ENCODE results near the gene ATP6V1G1. TPM values are rescaled to one million over a fixed set of nuclear protein-coding genes. Genes with fewer than 3 reads are reported as not detected.

Gene ATP6V1G1
- total RNA-seq, 1 experiment from 2014 or later, result 87.1 TPM

- intact Hi-C loops (cut with micrococcal nuclease), result no loop called here
- TF ChIP-seq, protein P1, sequence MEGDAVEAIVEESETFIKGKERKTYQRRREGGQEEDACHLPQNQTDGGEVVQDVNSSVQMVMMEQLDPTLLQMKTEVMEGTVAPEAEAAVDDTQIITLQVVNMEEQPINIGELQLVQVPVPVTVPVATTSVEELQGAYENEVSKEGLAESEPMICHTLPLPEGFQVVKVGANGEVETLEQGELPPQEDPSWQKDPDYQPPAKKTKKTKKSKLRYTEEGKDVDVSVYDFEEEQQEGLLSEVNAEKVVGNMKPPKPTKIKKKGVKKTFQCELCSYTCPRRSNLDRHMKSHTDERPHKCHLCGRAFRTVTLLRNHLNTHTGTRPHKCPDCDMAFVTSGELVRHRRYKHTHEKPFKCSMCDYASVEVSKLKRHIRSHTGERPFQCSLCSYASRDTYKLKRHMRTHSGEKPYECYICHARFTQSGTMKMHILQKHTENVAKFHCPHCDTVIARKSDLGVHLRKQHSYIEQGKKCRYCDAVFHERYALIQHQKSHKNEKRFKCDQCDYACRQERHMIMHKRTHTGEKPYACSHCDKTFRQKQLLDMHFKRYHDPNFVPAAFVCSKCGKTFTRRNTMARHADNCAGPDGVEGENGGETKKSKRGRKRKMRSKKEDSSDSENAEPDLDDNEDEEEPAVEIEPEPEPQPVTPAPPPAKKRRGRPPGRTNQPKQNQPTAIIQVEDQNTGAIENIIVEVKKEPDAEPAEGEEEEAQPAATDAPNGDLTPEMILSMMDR (IDR thresholded peaks at IDR 0.05; ENCODE audit: unreplicated experiment), result no peak
- Mint-ChIP-seq H3K27me3 (ENCODE audit: insufficient read depth, unreplicated experiment) (no peaks in the 10 kb centered on the region), H3K27ac (ENCODE audit: low read depth, unreplicated experiment) (no peak overlapping the region), H3K4me1 (ENCODE audit: insufficient read depth, unreplicated experiment) (no peaks in the 10 kb centered on the region), H3K9me3 (ENCODE audit: unreplicated experiment) (no peaks in the 10 kb centered on the region), H3K4me3 (ENCODE audit: unreplicated experiment) (no peak overlapping the region), H3K36me3 (ENCODE audit: insufficient read depth, unreplicated experiment) (peaks cover 12% of the 10 kb centered on the region)
- CTCF ChIA-PET, result interaction anchor here (0.7 to 1.5 kb wide), 3 partner anchors 25 to 207 kb away, joined by 3 to 4 read pairs (median 4); no protein-coding TSS in a partner anchor
- DNase-seq (ENCODE audit: unreplicated experiment), result no peak
- no TSS peak for BruUV-seq (replicated peaks)
- POLR2A ChIA-PET, result no interaction called here
These were observed 40.0 kb downstream of the ATP6V1G1 start for GRCh38 chr9:114627553-114627952.

DNA sequence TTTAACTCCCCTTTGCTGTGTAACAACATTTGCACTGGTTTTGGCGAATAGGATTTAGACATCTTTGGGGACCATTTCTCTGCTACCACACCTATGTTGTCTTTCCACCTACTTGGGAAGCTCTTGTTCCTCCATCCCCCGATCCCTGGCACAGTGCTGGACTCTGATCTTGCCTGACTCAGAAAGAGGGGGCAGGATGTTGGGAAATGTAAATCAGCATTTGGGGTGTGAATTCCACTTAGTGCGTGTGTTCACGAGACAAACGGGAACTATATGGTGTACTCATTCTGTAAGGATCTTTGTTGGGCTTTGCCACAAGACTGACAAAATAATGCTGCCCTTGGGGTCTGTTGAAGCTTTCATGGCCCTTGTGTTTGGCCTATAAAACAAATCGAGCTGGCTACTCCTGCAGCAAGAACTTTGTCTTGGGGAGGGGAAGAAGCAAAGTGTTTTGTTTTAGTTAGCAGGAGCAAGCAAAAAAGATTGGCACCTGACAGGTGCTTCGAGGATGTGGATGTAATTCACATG, 42.1 kb downstream of the ATP6V1G1 start:
- no peak for DNase-seq (ENCODE audit: unreplicated experiment)
- TF ChIP-seq, protein P1 (IDR thresholded peaks at IDR 0.05; ENCODE audit: unreplicated experiment), result no peak
- Mint-ChIP-seq H3K4me1 (ENCODE audit: insufficient read depth, unreplicated experiment) (no peaks in the 10 kb centered on the region), H3K36me3 (ENCODE audit: insufficient read depth, unreplicated experiment) (peaks cover 7% of the 10 kb centered on the region), H3K27ac (ENCODE audit: low read depth, unreplicated experiment) (no peak overlapping the region), H3K9me3 (ENCODE audit: unreplicated experiment) (no peaks in the 10 kb centered on the region), H3K4me3 (ENCODE audit: unreplicated experiment) (no peak overlapping the region), H3K27me3 (ENCODE audit: insufficient read depth, unreplicated experiment) (no peaks in the 10 kb centered on the region)
- ChIA-PET CTCF (interaction anchor here (0.6 to 1.5 kb wide), 6 partner anchors 19 to 243 kb away, joined by 3 to 4 read pairs (median 4); no protein-coding TSS in a partner anchor), POLR2A (no interaction called here)
- no TSS peak for BruUV-seq (replicated peaks)
- intact Hi-C loops (cut with micrococcal nuclease), result no loop called here

DNA sequence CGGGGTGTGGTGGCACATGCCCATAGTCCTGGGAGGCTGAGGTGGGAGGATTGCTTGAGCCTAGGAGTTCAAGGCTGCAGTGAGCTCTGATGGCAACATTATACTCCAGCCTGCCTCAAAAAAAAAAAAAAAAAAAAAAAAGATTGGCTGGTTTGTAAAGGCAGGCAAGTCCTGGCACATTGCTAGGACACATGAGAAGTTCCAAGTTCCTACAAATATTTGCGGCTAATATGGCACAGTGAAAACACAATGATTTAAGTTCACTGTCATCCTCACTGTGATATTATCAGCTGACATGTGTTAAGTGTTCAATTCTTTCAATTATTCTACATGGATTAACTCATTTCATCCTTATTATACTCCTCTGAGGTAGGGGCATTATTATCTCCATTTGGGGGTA, 43.6 kb downstream of the ATP6V1G1 start:
- intact Hi-C loops (cut with micrococcal nuclease), result no loop called here
- Mint-ChIP-seq H3K36me3 (ENCODE audit: insufficient read depth, unreplicated experiment) (peaks cover 13% of the 10 kb centered on the region), H3K4me1 (ENCODE audit: insufficient read depth, unreplicated experiment) (no peaks in the 10 kb centered on the region), H3K27me3 (ENCODE audit: insufficient read depth, unreplicated experiment) (no peaks in the 10 kb centered on the region), H3K4me3 (ENCODE audit: unreplicated experiment) (no peak overlapping the region), H3K27ac (ENCODE audit: low read depth, unreplicated experiment) (no peak overlapping the region), H3K9me3 (ENCODE audit: unreplicated experiment) (no peaks in the 10 kb centered on the region)
- DNase-seq (ENCODE audit: unreplicated experiment), result no peak
- POLR2A ChIA-PET, result no interaction called here
- no TSS peak for BruUV-seq (replicated peaks)
- TF ChIP-seq, protein P1 (IDR thresholded peaks at IDR 0.05; ENCODE audit: unreplicated experiment), result no peak
- CTCF ChIA-PET, result interaction anchor here (0.7 to 1.2 kb wide), 2 partner anchors 196 to 227 kb away, joined by 4 read pairs; no protein-coding TSS in a partner anchor

DNA sequence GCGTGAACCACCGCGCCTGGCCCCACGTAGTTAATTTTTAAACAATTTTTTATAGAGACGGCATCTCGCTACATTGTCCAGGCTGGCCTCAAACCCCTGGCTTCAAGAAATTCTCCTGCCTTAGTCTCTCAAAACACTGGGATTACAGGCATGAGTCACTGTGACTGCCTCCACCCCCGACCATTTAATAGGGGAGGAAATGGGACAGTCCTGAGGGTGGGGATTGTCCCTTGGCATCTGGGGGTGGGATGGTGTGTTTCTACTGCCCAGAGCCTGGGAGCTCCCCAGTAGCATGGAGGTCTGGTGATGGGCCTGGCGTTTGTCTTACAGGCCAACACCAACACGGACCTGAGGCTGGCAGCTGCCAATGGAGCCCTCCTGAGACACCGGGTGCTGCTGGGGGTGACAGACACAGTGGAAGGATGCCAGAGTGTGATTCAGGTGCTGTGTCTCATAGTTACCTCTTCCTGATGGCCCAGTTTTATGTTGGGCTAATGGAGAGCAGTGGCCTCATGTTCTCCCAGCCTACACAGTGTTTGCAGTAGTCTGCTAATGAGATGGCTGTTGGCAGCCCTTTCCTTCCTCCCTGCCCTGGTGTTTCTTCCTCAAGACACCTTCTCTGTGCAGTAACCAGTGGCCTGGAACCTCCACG, 46.0 kb downstream of the ATP6V1G1 start:
- Mint-ChIP-seq H3K4me1 (ENCODE audit: insufficient read depth, unreplicated experiment) (no peaks in the 10 kb centered on the region), H3K27me3 (ENCODE audit: insufficient read depth, unreplicated experiment) (no peaks in the 10 kb centered on the region), H3K4me3 (ENCODE audit: unreplicated experiment) (no peak overlapping the region), H3K36me3 (ENCODE audit: insufficient read depth, unreplicated experiment) (peaks cover 13% of the 10 kb centered on the region), H3K27ac (ENCODE audit: low read depth, unreplicated experiment) (no peak overlapping the region), H3K9me3 (ENCODE audit: unreplicated experiment) (no peaks in the 10 kb centered on the region)
- POLR2A ChIA-PET, result interaction anchor here (0.9 kb wide), 1 partner anchor 126 kb away, joined by 3 read pairs; no protein-coding TSS in a partner anchor
- intact Hi-C loops (cut with micrococcal nuclease), result no loop called here
- BruUV-seq (replicated peaks), result no TSS peak
- no peak for DNase-seq (ENCODE audit: unreplicated experiment)
- CTCF ChIA-PET, result interaction anchor here (0.6 to 1.3 kb wide), 2 partner anchors 20 to 193 kb away, joined by 3 to 5 read pairs; no protein-coding TSS in a partner anchor
- TF ChIP-seq, protein P1 (IDR thresholded peaks at IDR 0.05; ENCODE audit: unreplicated experiment), result no peak
